AG04450 (cell line): ENCODE measurements around the gene DNAAF1. TPM values are rescaled to one million over a fixed set of nuclear protein-coding genes. Genes with fewer than 3 reads are reported as not detected.
"Not testable (repeated sequence)": the region's sequence is repeated elsewhere in the genome, so short reads cannot be mapped to it uniquely, and the experiment has no call there.

ENCODE experiments used
- CTCF ChIA-PET: fragments of 300-600, 350-600 bp; formaldehyde crosslinking; extraction: SDS; loops from one replicate; lab custom pipeline; 2022; ENCODE audit warnings: antibody characterized with exemption, inconsistent platforms; lab: Charles Lee
- POLR2A ChIA-PET: fragments of 350-600 bp; formaldehyde crosslinking; extraction: SDS; loops from one replicate; lab custom pipeline; 2021; ENCODE audit warnings: antibody characterized with exemption, inconsistent platforms; lab: Yijun Ruan, JAX
- DNase-seq: peaks from one replicate; pipeline ENCODE4 v3.0.0-alpha.2; 2011; ENCODE audit warnings: low read depth, low spot score
- H3K27ac ChIP-seq: one replicate; pipeline ENCODE4 v1.5.1; 2012; ENCODE audit warnings: low read depth, low read length, control low read depth
- H3K27me3 ChIP-seq: one replicate; pipeline ENCODE4 v1.6.0; 2012; ENCODE audit warnings: low read length; ENCODE audit not compliant: control insufficient read depth, insufficient read depth
- H3K4me3 ChIP-seq: 2 replicates; pipeline ENCODE4 v1.5.1; 2011; ENCODE audit warnings: mild to moderate bottlenecking, low read depth, low read length, control low read depth
- H3K9me3 ChIP-seq: 2 replicates; pipeline ENCODE4 v1.5.1; 2012; ENCODE audit warnings: low read length; ENCODE audit not compliant: control insufficient read depth, insufficient read depth
- CTCF ChIP-seq: IDR thresholded peaks from 2 replicates; pipeline ENCODE4 v1.5.1; 2011; ENCODE audit warnings: low read depth, low read length, control low read depth, inconsistent platforms
- polyA plus RNA-seq: library from polyadenylated mRNA; depleted of rRNA; stranded (reverse); fragments of >200 nt; gene quantifications from 2 replicates; pipeline ENCODE4 v1.2.3, GENCODE V29; 2011

Gene DNAAF1
- polyA plus RNA-seq, 1 experiment = not detected

DNA sequence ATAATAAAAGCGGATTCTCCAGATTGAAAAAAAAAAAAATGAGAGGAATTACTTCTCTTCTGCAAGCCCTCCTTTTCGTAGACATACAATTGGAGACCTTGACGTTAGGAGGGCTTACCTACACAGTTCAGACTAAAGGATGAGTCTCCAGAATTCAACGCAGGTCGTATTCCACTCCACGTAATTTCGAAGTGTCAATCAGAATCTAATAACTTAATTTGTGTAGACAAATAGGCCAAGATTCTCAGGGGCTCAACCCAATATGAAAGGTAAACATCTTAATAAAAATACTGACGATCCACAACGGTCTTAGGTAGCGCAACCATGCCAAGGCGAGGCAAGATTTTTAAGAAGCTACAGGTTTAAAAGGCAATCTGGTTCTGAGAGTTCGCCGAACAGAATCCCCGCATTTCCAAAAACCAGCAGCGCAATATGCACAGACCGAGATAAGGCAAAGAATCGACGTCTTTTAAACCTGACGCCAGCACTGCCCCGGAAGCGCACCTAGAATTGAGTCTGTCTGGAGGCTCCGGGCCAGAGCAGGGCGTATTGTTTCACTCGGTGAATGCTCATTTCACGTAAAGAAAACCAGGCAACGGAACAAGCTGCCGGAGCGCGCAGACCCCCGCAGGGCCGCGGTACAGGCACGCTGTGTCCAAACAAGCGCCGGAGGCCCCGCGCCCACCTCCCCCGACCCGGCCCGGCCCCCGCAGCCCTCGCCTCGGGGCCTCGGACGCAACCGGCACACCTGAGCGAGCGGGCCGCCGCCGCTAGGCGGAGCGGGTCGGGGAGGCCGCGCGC, 29.0 kb upstream of the DNAAF1 start:
- Histone ChIP-seq H3K4me3 (peak overlapping the region; percentile 95), H3K27me3 (no peaks in the 10 kb centered on the region), H3K27ac (peak overlapping the region; percentile 57), H3K9me3 (no peaks in the 10 kb centered on the region; the same call in 1 of the 2 replicates)
- ChIA-PET CTCF (interaction anchor here (0.5 to 3.2 kb wide), 10 partner anchors 9 to 395 kb away, joined by 3 to 24 read pairs (median 4); partner anchors contain the start of gene TAF1C), POLR2A (interaction anchor here (0.7 to 2.1 kb wide), 8 partner anchors 9 to 71 kb away, joined by 3 to 8 read pairs (median 6); partner anchors contain the start of genes DNAAF1, HSDL1 and TAF1C)
- DNase-seq = no peak
- no peak for TF ChIP-seq CTCF

- no peak for TF ChIP-seq CTCF
- H3K9me3 ChIP-seq = no peaks in the 10 kb centered on the region; the same call in 1 of the 2 replicates
- no peaks in the 10 kb centered on the region for H3K27me3 ChIP-seq
- ChIA-PET CTCF (interaction anchor here (0.5 to 3.2 kb wide), 9 partner anchors 10 to 394 kb away, joined by 3 to 24 read pairs (median 4); partner anchors contain the start of gene TAF1C), POLR2A (interaction anchor here (0.7 to 2.1 kb wide), 8 partner anchors 10 to 70 kb away, joined by 3 to 8 read pairs (median 6); partner anchors contain the start of genes DNAAF1, HSDL1 and TAF1C)
- H3K4me3 ChIP-seq = peak within 1 kb of the TSS; percentile 95
- peak within 1 kb of the TSS; percentile 73 for H3K27ac ChIP-seq
- DNase-seq = peak; percentile 96
Observed at GRCh38 chr16:84116720-84117493, 28.2 kb upstream of the DNAAF1 start, which contains the start of gene MBTPS1. Gene MBTPS1 (minus strand): TSS chr16:84116942. CDS start chr16:84101783, 15,159 bp downstream.

DNA sequence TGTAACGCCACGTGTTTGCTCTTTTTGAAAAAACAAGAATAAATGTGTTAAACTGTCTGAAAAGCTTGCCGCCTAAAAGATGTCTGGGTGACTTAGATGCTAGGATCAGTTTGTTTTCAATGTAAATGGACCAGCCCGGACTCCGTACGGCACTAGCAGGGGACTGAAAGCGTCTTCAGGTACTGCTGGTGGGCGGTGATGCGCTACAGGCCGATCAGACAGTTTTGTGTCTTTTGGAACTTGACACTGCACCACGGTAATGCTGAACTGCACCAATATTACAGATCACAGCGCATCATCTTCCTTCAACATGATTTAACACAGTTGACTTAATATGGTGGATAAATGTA, 27.6 kb upstream of the DNAAF1 start:
- TF ChIP-seq CTCF = no peak
- ChIA-PET CTCF (interaction anchor here (1.7 to 3.2 kb wide), 3 partner anchors 21 to 69 kb away, joined by 4 to 24 read pairs (median 13); partner anchors contain the start of gene TAF1C), POLR2A (interaction anchor here (1.2 to 2.1 kb wide), 4 partner anchors 12 to 69 kb away, joined by 6 to 8 read pairs (median 6); partner anchors contain the start of gene TAF1C)
- Histone ChIP-seq H3K9me3 (no peaks in the 10 kb centered on the region; the same call in 1 of the 2 replicates), H3K27me3 (no peaks in the 10 kb centered on the region), H3K4me3 (peak overlapping the region; percentile 95), H3K27ac (no peak overlapping the region)
- no peak for DNase-seq

GRCh38 chr16:84118315-84118714, 26.8 kb upstream of the DNAAF1 start:
- H3K27ac ChIP-seq, H3K27me3 ChIP-seq, H3K9me3 ChIP-seq, H3K4me3 ChIP-seq, DNase-seq: not testable (repeated sequence)
- ChIA-PET POLR2A (interaction anchor here (0.6 kb wide), 1 partner anchor 38 kb away, joined by 3 read pairs; no protein-coding TSS in a partner anchor), CTCF (interaction anchor here (1.8 to 3.2 kb wide), 2 partner anchors 58 to 69 kb away, joined by 13 to 24 read pairs; partner anchors contain the start of gene TAF1C)

GRCh38 chr16:84119368-84119767, 25.7 kb upstream of the DNAAF1 start:
- H3K9me3 ChIP-seq = no peaks in the 10 kb centered on the region; the same call in 1 of the 2 replicates
- no peak overlapping the region for H3K4me3 ChIP-seq
- DNase-seq = no peak
- H3K27ac ChIP-seq = no peak overlapping the region
- CTCF ChIA-PET = no interaction called here
- H3K27me3 ChIP-seq = no peaks in the 10 kb centered on the region
- TF ChIP-seq CTCF = no peak
- POLR2A ChIA-PET = no interaction called here
